ENCODE measurements around the gene PLPP6.

Gene PLPP6

DNA sequence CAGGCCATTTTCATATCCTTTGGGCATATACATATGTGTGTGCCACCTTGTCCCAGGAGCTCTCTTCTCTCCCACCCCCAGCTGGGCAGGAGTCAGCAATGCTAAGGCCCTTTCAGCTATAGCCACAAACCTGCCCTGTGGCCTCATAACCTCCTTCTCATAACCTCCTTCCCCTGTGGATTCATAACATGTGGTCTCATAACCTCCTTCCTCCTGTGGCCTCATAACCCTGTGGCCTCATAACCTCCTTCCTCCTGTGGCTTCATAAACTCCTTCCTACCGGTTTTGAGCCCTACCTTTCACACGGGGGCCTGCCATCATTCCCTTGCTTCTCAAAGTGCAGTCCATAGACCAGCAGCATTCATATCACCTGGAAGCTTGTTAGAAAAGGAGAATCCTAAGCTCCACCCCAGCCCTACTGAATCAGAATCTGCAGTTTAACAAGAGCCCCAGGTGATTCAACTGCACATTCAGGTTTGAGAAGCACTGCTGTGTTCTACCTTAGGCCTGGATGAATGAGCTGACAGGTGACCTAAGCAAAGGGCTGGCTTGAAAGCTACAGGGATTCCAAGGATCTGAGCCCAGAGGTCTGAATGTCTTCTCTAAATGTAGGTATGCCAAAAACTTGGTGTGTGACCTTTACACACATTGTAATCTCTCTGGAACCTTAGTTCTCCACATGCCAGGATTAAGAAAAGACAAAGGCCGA, 41.9 kb upstream of the PLPP6 start:
- no peak for DNase-seq (ENCODE audit: low read depth in 2 of 2)
- TF ChIP-seq, protein P1, sequence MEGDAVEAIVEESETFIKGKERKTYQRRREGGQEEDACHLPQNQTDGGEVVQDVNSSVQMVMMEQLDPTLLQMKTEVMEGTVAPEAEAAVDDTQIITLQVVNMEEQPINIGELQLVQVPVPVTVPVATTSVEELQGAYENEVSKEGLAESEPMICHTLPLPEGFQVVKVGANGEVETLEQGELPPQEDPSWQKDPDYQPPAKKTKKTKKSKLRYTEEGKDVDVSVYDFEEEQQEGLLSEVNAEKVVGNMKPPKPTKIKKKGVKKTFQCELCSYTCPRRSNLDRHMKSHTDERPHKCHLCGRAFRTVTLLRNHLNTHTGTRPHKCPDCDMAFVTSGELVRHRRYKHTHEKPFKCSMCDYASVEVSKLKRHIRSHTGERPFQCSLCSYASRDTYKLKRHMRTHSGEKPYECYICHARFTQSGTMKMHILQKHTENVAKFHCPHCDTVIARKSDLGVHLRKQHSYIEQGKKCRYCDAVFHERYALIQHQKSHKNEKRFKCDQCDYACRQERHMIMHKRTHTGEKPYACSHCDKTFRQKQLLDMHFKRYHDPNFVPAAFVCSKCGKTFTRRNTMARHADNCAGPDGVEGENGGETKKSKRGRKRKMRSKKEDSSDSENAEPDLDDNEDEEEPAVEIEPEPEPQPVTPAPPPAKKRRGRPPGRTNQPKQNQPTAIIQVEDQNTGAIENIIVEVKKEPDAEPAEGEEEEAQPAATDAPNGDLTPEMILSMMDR (IDR thresholded peaks at IDR 0.05; ENCODE audit: low read depth, low read length), result no peak

DNA sequence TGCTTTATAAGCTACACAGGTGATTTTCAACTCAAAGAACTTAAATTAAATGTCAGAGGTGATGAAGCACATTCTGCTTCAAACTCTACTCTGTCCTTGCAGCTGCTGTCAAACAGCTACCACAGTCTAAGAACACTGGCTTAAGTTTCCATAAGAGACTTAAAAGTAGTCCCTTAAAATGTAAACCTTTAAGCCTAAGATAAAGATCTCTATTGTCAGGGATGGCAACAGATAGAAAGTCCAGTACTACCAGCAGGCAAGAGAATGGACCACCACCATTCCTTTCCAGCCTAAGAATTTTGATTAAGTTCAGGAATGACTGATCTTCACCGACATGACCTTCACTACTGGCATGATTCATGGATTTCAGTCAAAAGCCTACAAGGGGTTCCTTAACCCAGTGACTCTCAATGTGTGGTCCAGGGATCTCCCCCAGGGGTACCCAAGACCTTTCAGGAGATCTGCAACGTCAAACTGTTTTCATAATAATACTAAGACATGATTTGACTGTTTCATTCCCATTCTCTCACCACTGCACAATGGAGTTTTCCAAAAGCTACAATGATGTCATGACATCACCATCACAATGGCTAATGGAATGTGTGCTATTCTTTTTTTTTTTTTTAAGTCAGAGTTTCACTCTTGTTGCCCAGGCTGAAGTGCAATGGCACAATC, 41.1 kb upstream of the PLPP6 start:
- TF ChIP-seq, protein P1 (IDR thresholded peaks at IDR 0.05; ENCODE audit: low read depth, low read length), result no peak
- H3K4me3 ChIP-seq (replicated peaks in 1 of 2; ENCODE audit: low read depth in 2 of 2, low read length in 2 of 2), result no peak overlapping the region
- peak; percentile 12 to 71 for DNase-seq (ENCODE audit: low read depth in 2 of 2)

More for the DNA sequence above, 41.9 kb upstream of the PLPP6 start:
- H3K4me3 ChIP-seq (replicated peaks in 1 of 2; ENCODE audit: low read depth in 2 of 2, low read length in 2 of 2), result no peak overlapping the region

DNA sequence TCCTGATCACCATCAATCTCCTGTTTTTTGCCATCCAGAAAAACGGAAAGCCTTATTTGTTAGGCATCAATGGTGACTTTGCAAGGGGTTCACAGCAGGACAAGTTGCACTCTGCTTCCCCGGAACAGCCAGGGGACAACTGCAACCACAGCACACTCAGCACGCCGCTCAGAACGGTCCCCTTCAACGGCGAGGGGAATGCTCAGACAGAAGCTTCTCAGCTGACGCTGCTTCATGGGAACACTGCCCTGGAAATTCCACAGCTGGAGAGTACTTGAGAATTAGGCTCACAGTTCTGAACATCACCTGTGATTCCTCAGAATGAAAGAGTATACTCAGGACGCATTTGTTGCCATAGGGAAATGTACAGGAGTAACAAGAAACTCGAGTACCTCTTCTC, 40.1 kb upstream of the PLPP6 start:
- no peak overlapping the region for H3K4me3 ChIP-seq (replicated peaks in 1 of 2; ENCODE audit: low read depth in 2 of 2, low read length in 2 of 2)
- TF ChIP-seq, protein P1 (IDR thresholded peaks at IDR 0.05; ENCODE audit: low read depth, low read length), result no peak
- no peak for DNase-seq (ENCODE audit: low read depth in 2 of 2)

DNA sequence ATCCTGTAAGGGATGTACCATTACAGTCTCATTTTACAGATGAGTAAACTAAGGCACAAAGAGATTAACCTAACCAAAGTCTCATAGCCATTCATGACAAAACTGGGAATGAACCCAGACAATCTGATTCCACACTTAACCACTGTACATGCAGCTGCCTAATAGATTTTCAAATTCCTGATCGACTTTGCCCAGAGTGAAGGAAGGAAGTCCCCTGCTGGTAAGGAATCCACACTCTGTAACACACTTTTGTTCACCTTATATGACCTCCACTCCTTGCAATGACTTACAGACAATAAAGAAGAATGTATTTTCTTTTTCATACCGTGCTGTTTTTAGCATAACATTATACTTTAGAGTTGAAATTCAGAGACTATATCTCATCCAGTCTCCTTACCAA, 31.3 kb upstream of the PLPP6 start:
- DNase-seq (ENCODE audit: low read depth in 2 of 2), result peak; percentile 3 to 6
- TF ChIP-seq, protein P1 (IDR thresholded peaks at IDR 0.05; ENCODE audit: low read depth, low read length), result no peak
- no peak overlapping the region for H3K4me3 ChIP-seq (replicated peaks in 1 of 2; ENCODE audit: low read depth in 2 of 2, low read length in 2 of 2)

DNA sequence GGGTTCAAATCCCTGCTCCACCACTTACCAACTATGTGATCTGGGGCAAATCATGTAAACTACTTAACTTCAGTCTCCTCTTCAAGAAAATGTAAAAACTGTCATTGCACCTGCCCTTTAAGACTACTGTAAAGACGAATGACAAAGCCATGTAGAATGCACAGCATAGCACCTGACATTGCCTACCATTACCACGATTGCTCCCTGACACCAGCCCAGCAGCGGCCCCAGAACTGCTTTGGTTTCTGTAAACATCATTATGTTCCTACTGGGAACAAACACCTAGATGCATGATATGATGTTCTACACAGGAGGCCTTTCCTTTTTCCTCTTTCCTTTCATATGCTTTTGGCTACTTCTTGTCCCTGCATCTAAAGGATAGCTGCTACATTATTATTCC, 23.1 kb upstream of the PLPP6 start:
- H3K4me3 ChIP-seq (replicated peaks in 1 of 2; ENCODE audit: low read depth in 2 of 2, low read length in 2 of 2), result no peak overlapping the region
- TF ChIP-seq, protein P1 (IDR thresholded peaks at IDR 0.05; ENCODE audit: low read depth, low read length), result no peak
- DNase-seq (ENCODE audit: low read depth in 2 of 2), result no peak

DNA sequence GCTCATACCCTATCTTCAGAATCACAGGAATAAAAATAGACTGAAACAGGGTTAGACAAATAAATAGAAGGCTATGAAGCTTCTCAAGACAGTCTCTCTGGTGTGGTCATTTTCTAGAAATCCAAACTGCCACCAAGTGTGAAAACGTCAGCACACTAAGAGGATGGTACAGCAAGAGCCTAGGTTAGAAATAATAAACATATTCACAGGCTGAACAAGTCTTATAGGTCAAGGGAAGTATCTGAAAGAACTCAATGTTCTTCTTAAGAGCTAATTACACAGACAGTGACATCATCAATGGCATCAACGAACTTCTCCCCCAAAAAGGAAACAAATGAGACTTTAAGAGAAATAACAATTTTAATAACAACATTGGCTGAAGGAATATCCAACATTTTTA, 22.7 kb upstream of the PLPP6 start:
- TF ChIP-seq, protein P1 (IDR thresholded peaks at IDR 0.05; ENCODE audit: low read depth, low read length), result no peak
- H3K4me3 ChIP-seq (replicated peaks in 1 of 2; ENCODE audit: low read depth in 2 of 2, low read length in 2 of 2), result no peak overlapping the region
- DNase-seq (ENCODE audit: low read depth in 2 of 2), result peak in 1 of 2 donors; percentile 12
